Cardiac muscle cell (in vitro differentiated cells and primary cell): ENCODE data around the gene SCNM1. TPM values are rescaled to one million over a fixed set of nuclear protein-coding genes. Genes with fewer than 3 reads are reported as not detected.
"Not testable (repeated sequence)": the region's sequence is repeated elsewhere in the genome, so short reads cannot be mapped to it uniquely, and the experiment has no call there.

Experiments
- DNase-seq, 2 donors: peaks; one replicate each; pipeline versions ENCODE4 v3.0.0 to v3.0.0-alpha.2; 2010 to 2017; ENCODE audit warnings: low read depth in 1 of 2, low spot score in 1 of 2
- H3K27ac ChIP-seq: fragments of 200-600 bp; sonication (generic); 2 replicates; pipeline ENCODE4 v1.5.1; 2016
- H3K27me3 ChIP-seq: fragments of 200-600 bp; sonication (generic); 2 replicates; pipeline ENCODE4 v1.6.0; 2016; ENCODE audit warnings: control low read depth
- H3K36me3 ChIP-seq: fragments of 200-600 bp; sonication (generic); 2 replicates; pipeline ENCODE4 v1.5.1; 2016; ENCODE audit warnings: control low read depth
- H3K4me1 ChIP-seq: fragments of 200-600 bp; sonication (generic); 2 replicates; pipeline ENCODE4 v1.8.1; 2017; ENCODE audit warnings: low read depth, mild to moderate bottlenecking, mixed run types
- H3K4me3 ChIP-seq: fragments of 200-600 bp; sonication (generic); 2 replicates; pipeline ENCODE4 v1.5.1; 2016; ENCODE audit warnings: mild to moderate bottlenecking
- H3K9me3 ChIP-seq: fragments of 200-600 bp; sonication (generic); 2 replicates; pipeline ENCODE4 v1.5.1; 2017; ENCODE audit warnings: low read depth, mild to moderate bottlenecking, control low read depth
- polyA plus RNA-seq: library from polyadenylated mRNA; unstranded; fragments of >200 nt; fragmentation: Nextera tagmentation; extraction: Ambion mirVana; gene quantifications from 2 replicates; pipeline ENCODE4 v1.2.1, GENCODE V29; 2016
- total RNA-seq: library from RNA; depleted of rRNA; stranded (reverse); fragments of >200 nt; gene quantifications from 2 replicates; pipeline ENCODE4 v1.2.3, GENCODE V29; 2016
- TF ChIP-seq, protein P1 (sequence below): IDR thresholded peaks from 2 replicates; pipeline ENCODE4 v1.5.1; 2012; ENCODE audit warnings: low read depth, mild to moderate bottlenecking, low read length

SCNM1 gene
- total and polyA plus RNA-seq, 2 experiments from 2014 or later: 30.8 to 80.7 TPM

DNA sequence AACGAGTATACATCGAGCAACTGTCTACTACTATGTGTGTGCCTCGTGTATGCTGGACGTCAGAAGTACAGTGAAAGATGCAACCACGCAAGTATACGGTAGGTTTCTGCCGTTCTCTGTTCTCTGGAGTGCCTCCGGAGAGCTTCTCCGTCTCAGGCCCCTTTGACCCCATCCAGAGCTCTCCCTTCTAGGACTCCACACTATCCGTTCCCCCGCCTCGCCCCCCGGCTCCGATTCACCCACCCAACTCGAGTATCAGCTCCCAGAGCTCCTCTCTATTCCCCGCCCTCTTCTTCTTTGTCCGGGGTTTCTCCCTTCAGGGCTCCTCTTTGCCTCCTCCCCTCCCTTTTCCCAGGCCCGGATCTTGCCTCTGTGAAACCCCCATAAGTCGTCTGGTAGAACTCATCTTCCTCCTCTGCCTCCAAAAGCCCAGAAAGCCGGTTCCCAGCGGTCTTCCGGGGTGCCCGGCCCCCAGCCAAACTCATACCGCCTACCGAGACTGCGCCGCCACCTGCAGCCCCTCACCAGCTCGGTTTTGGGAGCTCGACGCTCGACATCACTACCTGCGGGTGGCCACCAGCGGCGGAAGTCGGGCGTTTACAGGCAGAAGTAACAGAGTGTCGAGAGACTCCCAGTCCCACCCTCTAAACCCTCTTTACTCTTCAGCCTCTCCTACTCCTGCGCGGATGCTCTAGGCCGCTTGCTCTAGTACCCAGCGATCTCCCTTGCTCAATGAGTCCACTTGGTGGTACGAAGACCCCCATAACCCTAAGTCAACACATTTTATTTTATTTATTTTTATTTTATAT, 23.9 kb downstream of the SCNM1 start, which contains the start of gene VPS72:
Gene VPS72, minus strand, starts transcription at position 561 of the 809 bp plus-strand sequence. Its CDS starts 76 bp downstream, at position 485.
- Histone ChIP-seq H3K4me3 (peak within 1 kb of the TSS; percentile 84), H3K27ac (peak within 1 kb of the TSS; percentile 93)
- DNase-seq: peak; percentile 91 to 93

DNA sequence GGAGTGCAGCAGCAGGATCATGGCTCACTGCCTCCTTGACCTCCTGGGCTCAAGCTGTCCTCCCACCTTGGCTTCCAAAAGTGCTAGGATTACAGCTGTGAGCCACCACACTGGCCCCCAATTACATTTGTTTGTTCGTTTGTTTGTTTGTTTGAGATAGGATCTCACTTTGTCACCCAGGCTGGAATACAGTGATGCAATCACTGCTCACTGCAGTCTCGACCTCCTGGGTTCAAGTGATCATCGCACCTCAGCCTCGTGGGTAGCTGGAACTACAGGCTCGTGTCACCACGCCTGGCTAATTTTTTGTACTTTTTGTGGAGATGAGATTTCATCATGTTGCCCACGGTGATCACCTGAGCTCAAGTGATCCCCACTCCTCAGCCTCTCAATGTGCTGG, 26.1 kb downstream of the SCNM1 start:
- no peaks in the 10 kb centered on the region for H3K4me1 ChIP-seq
- no peak overlapping the region for H3K4me3 ChIP-seq
- DNase-seq: no peak
- H3K9me3 ChIP-seq: no peaks in the 10 kb centered on the region
- H3K27me3 ChIP-seq: no peaks in the 10 kb centered on the region
- H3K36me3 ChIP-seq: no peaks in the 10 kb centered on the region
- TF ChIP-seq, protein P1, sequence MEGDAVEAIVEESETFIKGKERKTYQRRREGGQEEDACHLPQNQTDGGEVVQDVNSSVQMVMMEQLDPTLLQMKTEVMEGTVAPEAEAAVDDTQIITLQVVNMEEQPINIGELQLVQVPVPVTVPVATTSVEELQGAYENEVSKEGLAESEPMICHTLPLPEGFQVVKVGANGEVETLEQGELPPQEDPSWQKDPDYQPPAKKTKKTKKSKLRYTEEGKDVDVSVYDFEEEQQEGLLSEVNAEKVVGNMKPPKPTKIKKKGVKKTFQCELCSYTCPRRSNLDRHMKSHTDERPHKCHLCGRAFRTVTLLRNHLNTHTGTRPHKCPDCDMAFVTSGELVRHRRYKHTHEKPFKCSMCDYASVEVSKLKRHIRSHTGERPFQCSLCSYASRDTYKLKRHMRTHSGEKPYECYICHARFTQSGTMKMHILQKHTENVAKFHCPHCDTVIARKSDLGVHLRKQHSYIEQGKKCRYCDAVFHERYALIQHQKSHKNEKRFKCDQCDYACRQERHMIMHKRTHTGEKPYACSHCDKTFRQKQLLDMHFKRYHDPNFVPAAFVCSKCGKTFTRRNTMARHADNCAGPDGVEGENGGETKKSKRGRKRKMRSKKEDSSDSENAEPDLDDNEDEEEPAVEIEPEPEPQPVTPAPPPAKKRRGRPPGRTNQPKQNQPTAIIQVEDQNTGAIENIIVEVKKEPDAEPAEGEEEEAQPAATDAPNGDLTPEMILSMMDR: no peak
- H3K27ac ChIP-seq: no peak overlapping the region

More for the DNA sequence above, 23.9 kb downstream of the SCNM1 start, which contains the start of gene VPS72:
- no peaks in the 10 kb centered on the region for H3K27me3 ChIP-seq
- TF ChIP-seq, protein P1: no peak
- no peaks in the 10 kb centered on the region for H3K36me3 ChIP-seq
- no peaks in the 10 kb centered on the region for H3K9me3 ChIP-seq
- no peaks in the 10 kb centered on the region for H3K4me1 ChIP-seq

DNA sequence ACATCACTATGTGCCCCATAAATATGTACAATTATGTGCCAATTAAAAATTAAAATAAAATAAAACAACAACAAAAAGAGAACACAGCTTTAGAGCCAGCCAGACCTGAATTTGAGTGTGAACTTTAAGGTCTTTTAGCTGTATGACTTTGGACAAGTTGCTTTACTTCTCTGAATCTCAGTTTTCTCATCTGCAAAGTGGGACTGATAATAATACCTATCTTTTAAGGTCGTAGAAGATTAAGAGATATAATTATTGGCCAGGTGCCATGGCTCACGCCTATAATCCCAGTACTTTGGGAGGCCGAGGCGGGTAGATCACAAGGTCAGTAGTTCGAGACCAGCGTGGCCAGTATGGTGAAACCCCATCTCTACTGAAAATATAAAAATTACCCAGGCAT, 27.4 kb downstream of the SCNM1 start:
- TF ChIP-seq, protein P1: no peak
- no peak overlapping the region for H3K27ac ChIP-seq
- no peaks in the 10 kb centered on the region for H3K27me3 ChIP-seq
- no peaks in the 10 kb centered on the region for H3K9me3 ChIP-seq
- no peaks in the 10 kb centered on the region for H3K36me3 ChIP-seq
- no peak for DNase-seq
- no peak overlapping the region for H3K4me3 ChIP-seq
- H3K4me1 ChIP-seq: no peaks in the 10 kb centered on the region

DNA sequence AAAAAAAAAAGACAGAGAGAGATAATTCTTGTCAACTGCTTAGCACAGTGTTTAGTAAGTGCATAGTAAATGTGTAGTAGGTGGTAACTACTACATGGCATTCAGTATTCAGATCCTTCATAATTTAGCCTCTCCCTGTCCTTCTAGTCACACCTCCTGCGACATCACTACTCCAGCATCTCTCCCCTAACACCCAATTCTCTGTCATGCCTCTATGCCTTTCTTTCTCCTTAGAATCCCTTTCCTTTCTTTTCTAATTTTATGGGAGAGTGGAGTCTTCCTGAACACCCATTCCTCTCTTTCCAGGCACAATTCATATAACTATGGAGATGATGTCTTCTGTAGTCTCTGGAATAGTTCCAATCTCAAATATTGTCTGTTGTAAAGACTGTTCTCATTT, 27.9 kb downstream of the SCNM1 start:
- TF ChIP-seq, protein P1: no peak
- no peaks in the 10 kb centered on the region for H3K27me3 ChIP-seq
- no peak overlapping the region for H3K4me3 ChIP-seq
- H3K4me1 ChIP-seq: no peaks in the 10 kb centered on the region
- no peaks in the 10 kb centered on the region for H3K9me3 ChIP-seq
- no peaks in the 10 kb centered on the region for H3K36me3 ChIP-seq
- H3K27ac ChIP-seq: no peak overlapping the region
- no peak for DNase-seq

DNA sequence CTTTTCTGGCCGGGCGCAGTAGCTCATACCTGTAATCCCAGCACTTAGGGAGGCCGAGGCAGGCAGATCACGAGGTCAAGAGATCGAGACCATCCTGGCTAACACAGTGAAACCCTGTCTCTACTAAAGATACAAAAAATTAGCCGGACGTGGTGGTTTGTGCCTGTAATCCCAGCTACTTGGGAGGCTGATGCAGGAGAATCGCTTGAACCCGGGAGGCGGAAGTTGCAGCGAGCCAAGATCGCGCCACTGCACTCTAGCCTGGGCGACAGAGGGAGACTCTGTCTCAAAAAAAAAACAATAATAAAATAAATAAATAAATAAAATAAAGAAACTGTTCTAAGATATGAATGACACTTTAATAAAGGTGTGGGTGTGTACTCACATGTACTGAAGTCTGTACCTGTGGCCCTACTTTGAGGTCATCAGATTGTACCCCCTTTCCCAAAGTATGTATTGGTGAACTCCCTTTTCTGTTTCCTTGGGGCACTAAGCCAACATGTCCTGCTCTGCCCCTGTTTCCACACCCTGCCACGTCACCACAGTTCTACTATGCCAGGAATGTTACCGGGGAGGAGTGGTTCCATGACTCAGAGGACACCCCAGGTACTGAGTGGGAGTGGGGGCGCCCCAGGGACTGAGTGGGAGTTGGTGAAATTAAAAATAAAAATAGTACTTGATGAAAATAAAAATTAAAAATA, 29.1 kb downstream of the SCNM1 start:
- peak in 1 of 2 donors; percentile 92 for DNase-seq
- H3K4me1 ChIP-seq, H3K4me3 ChIP-seq, H3K9me3 ChIP-seq, H3K27ac ChIP-seq, H3K36me3 ChIP-seq, H3K27me3 ChIP-seq: not testable (repeated sequence)
